NCI-H2029 (cell line): Measurements from ENCODE around the gene ERBB3.
"Not testable (repeated sequence)": the region's sequence is repeated elsewhere in the genome, so short reads cannot be mapped to it uniquely, and the experiment has no call there.

ENCODE experiments used
- DNase-seq: peaks from one replicate; lab custom pipeline; 2025; lab: John Stamatoyannopoulos, UW

ERBB3 gene

DNA sequence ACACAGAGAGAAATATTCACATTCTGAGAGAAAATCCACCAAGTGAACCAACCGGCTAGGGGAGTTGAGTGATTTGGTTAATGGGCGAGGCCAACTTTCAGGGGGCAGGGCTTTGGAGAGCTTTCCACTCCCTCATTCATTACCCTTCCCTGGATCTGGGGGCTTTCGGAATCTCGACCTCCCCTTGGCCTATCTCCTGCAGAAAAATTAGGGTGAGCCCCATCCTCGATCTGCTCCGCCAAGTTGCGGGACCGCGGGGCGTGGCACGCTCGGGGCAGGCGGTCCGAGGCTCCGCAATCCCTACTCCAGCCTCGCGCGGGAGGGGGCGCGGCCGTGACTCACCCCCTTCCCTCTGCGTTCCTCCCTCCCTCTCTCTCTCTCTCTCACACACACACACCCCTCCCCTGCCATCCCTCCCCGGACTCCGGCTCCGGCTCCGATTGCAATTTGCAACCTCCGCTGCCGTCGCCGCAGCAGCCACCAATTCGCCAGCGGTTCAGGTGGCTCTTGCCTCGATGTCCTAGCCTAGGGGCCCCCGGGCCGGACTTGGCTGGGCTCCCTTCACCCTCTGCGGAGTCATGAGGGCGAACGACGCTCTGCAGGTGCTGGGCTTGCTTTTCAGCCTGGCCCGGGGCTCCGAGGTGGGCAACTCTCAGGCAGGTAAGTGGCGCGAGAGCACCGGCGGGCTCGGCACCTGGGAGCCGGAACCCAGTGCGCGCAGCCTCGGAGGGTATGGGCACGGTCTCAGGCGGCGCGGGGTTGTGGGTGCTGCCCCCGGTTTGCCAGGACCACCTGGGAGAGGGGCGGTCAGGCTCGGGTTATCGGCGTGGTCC lies at the start of gene ERBB3:
Gene ERBB3, plus strand, starts transcription at position 443 of the 833 bp plus-strand sequence. Its CDS starts 136 bp downstream, at position 579.
- peak; percentile 49 for DNase-seq

DNA sequence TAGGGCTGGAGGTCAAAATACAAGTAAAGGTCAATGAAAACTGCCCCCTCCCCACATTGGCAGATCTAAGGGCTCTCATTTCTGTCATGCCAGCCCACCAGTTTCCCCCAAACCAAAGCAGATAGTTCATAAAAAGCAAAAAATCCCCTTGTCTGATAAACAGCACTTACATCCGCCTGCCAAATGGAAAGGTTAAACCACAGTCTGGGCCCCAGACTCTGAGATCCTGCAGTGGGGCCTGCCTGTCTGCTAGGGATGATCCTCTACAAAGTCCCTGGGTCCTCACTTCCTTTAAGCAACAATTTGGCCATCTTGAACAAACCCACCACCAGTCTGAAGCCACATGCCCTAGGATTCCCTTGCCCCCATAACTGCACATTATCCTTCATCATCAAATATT lies 48.0 kb upstream of the ERBB3 start:
- no peak for DNase-seq

DNA sequence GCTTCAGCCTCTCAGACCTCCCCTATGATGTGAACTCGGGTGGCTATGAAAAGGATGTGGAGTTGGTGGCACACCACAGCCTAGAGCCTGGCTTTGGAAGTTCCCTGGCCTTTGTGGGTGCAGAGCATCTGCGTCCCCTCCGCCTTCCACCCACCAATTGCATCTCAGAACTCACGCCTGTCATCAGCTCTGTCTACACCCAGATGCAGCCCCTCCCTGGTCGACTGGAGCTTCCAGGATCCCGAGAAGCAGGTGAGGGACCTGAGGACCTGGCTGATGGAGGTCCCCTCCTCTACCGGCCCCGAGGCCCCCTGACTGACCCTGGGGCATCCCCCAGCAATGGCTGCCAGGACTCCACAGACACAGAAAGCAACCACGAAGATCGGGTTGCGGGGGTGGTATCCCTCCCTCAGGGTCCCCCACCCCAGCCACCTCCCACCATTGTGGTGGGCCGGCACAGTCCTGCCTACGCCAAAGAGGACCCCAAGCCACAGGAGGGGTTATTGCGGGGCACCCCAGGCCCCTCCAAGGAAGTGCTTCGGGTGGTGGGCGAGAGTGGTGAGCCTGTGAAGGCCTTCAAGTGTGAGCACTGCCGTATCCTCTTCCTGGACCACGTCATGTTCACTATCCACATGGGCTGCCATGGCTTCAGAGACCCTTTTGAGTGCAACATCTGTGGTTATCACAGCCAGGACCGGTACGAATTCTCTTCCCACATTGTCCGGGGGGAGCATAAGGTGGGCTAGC lies 45.2 kb upstream of the ERBB3 start:
- no peak for DNase-seq

DNA sequence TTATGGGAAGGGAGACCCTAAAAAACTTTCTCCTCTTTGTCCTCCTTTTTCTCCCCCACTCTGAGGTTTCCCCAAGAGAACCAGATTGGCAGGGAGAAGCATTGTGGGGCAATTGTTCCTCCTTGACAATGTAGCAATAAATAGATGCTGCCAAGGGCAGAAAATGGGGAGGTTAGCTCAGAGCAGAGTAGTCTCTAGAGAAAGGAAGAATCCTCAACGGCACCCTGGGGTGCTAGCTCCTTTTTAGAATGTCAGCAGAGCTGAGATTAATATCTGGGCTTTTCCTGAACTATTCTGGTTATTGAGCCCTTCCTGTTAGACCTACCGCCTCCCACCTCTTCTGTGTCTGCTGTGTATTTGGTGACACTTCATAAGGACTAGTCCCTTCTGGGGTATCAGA lies 42.8 kb upstream of the ERBB3 start:
- no peak for DNase-seq

DNA sequence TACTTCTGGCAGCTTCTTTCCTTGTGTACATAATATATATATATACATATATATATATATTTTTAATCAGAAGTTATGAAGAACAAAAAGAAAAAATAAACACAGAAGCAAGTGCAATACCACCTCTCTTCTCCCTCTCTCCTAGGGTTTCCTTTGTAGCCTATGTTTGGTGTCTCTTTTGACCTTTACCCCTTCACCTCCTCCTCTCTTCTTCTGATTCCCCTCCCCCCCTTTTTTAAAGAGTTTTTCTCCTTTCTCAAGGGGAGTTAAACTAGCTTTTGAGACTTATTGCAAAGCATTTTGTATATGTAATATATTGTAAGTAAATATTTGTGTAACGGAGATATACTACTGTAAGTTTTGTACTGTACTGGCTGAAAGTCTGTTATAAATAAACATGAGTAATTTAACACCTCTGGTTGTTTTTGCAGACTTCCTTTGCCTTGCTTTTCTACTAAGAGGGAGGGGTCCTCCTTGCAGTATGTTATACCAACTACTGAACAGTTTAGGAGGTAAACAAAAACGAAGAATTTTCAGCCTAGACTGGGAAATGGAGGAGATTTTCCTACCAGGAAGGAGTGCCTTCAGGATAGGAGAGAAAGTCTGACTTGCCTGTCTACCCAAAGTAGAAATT lies 41.8 kb upstream of the ERBB3 start:
- DNase-seq, result no peak

DNA sequence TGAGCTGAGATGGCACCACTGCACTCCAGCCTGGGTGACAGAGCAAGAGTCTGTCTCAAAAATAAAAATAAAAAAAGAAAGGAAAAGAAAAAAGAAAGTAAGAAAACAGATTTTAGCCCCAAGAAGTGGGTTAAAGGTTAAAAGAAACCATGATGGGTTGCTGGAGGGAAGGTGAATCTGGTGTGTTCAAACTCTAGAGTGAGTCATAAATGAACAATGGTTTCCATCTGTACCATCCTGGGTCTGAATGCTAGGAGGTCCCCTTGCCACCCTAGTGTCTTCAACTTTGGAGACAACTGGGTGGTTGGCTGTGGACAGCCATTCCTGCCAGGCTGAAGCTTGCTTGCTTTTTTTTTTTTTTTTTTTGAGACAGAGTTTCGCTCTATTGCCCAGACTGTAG lies 39.8 kb upstream of the ERBB3 start:
- DNase-seq, result no peak

DNA sequence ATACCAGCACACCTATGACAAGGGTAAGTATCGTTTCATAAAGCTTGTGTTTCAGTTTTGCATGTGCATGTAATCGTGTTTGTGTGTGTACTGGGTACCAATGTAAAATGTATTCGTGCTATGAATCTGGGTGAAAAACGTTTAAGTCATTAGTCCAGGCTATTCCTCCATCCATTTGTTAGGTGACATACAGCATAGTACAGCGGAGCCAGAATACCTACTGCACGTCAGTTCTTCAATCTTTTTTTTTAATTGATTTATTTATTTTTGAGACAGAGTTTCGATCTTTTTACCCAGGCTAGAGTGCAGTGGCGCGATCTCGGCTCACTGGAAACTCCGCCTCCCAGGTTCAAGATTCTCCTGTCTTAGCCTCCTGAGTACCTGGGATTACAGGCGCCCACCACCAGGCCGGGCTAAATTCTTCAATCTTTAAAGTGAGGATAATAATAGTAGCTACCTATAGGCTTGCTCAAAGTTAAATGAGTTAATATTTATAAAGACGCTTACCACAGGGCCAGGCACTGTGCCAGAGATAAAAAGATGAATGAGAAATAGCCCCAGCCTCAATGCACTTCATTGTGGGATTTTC lies 38.9 kb upstream of the ERBB3 start:
- peak; percentile 13 for DNase-seq

DNA sequence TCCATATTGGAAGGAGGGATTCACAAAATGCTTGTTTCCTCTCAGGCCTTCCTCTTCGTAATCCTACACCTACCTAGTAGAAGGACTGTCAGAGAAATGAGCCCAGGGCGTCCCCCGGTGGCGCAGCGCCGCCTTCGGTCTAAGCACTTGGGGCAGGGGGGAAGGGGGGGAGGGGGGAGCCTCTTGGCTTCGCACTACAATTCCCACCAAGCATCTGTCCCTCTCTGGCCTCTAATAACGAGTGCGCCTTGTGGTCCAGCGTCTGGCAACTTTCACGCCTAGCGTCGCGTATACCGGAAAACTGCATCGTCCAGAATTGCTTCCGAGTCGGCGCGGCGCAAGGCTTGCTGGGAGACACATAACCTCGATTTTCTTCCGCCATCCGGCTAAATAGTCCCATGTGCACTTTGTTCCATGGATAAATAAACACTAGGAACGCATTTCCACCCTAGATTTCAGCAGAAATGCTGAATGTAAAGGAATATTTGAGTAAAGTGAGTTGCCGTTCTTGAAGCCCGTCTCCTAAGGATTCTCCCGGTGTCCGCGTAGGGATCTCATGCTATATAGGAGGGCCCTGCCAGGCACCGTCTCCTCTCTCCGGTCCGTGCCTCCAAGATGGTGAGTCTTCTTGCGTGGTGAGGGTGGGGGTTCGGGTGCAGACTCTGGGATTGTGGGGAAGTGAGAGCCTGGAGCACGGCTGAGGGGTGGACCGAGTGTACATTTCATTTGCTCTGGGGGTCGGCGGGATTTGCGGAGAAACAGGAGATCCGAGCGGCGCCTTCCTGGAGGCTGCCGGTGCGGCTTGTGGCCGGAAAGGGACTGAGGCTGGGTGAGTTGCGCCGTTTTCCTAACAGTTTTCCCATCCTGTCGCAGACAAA lies 38.2 kb upstream of the ERBB3 start, which contains the start of gene RPS26:
Gene RPS26, plus strand, starts transcription at position 367 of the 878 bp plus-strand sequence. Its CDS starts 249 bp downstream, at position 616.
- DNase-seq, result peak; percentile 99

DNA sequence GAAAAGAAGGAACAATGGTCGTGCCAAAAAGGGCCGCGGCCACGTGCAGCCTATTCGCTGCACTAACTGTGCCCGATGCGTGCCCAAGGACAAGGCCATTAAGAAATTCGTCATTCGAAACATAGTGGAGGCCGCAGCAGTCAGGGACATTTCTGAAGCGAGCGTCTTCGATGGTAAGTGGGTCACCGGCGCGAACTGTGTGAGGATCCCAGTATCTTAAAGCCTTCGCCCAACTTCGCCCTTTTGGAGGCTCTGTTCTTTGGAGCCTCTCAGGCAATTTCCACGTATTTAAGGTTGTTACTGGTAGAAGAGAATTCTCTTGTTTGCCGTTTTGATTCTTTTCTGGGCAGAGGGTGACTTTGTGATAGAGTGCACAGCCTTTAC lies 37.5 kb upstream of the ERBB3 start:
- not testable (repeated sequence) for DNase-seq

DNA sequence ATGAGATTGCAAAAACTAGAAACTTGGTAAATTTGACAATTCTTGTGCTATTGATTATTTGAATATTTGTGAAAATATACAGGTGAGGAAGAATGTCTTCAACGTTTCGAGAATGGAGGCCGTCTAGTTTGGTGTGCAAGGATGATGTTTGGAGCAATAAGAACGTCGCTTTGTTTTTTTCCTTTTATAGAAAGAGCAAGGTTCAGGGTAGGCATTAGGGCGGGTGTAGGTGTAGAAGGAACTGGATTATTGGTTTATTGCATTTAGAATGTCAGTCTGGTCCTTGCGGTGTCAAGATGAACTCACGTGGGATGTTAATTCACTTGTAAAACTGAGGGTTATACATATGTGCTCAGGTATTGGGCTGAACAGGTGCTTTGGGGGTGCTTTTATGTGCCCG lies 37.1 kb upstream of the ERBB3 start:
- DNase-seq, result no peak

DNA sequence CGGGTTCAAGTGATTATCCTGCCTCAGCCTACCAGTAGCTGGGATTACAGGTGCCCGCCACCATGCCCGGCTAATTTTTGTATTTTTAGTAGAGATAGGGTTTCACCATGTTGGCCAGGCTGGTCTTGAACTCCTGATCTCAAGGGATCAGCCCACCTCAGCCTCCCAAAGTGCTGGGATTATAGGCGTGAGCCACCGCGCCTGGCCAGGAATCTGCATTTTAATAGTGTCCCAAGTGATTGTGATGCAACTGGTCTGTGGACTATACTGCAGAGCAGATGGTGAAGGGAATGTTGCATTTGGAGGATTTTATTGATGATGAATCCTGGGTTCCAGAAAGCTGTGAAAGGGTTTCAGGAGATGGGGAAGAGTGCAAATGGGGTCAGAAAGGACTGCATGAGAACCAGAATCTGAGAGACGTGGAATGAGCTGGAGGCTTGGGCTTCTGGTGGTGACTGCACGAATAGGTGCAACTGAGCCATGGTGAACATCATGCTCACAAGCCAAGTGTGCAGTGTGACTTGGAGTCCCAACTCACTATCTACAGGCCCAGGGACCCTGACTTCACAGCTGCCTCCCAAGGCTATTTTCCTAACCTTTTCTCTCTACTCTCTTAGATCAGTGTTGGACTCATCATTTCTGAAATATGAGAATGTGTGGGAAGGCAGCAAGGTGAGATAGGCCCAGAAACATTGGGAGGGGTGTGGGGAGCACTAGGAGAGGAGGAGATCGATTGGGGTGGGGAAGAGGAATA lies 33.8 kb upstream of the ERBB3 start:
- no peak for DNase-seq

DNA sequence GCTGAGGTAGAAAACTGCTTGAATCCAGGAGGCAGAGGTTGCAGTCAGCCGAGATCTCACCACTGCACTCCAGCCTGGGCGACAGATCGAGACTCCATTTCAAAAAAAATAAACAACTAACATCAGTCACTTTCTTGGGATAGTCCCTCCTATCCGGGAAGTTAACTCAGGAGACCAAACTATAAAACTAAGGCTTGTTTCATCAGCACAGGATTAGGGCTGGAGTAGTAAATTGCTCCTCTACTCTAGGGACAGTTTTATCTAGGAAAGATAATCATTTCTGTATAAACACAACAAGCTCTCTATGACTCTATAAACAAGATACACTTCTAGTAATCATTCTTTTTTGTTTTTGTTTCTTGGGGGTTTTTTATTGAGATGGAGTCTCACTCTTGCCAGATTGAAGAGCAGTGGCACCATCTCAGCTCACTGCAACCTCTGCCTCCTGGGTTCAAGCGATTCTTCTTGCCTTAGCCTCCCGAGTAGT lies 26.5 kb upstream of the ERBB3 start:
- no peak for DNase-seq

DNA sequence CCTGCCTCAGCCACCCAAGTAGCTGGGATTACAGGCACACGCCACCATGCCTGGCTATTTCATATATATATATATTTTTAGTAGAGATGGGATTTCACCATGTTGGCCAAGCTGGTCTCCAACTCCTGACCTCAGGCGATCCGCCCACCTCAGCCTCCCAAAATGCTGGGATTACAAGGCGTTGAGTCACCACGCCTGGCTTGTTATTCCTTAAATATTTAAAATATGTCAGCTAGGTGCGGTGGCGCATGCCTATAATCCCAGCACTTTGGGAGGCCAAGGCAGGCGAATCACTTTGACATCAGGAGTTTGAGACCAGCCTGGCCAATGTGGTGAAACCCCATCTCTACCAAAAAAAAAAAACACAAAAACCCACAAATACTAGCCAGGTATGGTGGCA lies 20.0 kb upstream of the ERBB3 start:
- not testable (repeated sequence) for DNase-seq

DNA sequence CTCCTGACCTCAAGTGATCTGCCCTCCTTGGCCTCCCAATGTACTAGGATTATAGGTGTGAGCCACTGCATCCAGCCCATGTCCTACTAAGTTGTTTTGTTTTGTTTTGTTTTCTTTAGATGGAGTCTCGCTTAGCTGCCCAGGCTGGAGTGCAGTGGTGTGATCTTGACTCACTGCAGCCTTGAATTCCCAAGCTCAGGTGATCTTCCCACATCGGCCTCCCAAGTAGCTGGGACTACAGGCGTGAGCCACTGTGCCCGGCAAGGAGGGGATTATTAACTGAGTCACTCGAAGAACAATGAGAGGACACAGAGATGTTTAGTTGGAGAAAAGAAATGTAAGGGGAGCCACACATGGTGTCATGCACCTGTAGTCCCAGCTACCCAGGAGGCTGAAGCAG lies 18.0 kb upstream of the ERBB3 start:
- no peak for DNase-seq

DNA sequence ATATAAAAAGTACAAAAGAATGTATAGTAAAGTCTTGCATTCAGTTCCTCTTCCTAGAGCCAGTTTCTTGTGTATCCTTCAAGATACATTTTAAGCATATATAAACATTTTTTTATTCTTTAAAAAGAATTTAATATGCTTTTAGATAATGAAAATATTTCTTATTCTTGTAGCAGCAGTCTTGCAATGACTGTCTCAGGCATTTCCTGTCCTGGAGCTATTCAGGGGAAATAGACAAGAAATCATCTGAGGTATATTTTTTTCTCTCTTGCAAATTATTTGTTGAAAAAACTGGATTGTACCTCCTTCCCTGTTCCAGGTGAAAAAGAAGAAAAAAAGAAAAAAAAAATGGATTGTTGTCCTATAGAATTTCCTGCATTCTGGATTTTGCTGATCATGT lies 17.0 kb upstream of the ERBB3 start:
- DNase-seq, result no peak

DNA sequence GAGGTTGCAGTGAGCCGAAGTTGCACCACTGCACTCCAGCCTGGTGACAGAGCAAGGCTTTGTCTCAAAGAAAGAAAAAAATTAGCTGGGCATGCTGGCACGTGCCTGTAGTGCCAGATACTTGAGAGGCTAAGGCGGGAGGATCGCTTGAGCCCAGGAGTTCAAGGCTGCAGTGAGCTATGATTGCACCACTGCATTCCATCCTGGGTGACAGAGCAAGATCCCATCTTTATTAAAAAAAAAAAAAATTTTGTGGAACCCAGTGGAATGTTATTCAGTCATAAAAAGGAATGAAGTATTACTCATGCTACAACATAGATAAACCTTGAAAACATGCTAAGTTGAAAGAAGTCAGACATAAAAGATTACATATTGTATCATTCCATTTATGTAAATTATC lies 8.3 kb upstream of the ERBB3 start:
- DNase-seq, result no peak

DNA sequence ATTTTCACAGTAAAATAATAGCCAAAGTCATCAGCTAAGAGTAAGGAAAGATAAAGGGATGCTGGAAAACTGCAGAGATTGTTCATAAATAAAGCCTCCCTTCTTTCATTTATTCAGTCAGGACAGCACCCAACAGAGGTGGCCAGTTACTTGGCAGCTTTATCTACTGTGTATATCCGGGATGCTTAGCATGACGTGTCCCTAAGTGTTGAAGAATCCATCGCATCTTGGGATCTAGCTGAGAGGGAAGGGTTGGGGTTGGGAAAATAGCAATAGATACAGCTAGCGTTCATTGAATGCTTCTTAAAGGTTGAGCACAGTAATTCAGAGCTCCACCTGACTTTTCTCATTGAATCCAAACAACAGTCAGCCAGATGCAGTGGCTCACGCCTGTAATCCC lies 5.6 kb upstream of the ERBB3 start:
- no peak for DNase-seq

DNA sequence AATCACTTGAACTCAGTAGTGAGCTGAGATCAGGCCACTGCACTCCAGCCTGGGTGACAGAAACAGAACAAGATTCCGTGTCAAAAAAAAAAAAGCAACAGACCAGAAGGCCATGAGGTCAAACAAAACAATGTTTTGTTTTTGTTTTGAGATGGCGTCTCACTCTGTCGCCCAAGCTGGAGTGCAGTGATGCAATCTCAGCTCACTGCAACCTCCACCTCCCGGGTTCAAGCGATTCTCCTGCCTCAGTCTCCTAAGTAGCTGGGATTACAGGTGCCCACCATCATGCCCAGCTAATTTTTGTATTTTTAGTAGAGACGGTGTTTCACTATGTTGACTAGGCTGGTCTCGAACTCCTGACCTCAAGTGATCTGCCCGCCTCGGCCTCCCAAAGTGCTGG lies 2.0 kb upstream of the ERBB3 start:
- DNase-seq, result not testable (repeated sequence)

DNA sequence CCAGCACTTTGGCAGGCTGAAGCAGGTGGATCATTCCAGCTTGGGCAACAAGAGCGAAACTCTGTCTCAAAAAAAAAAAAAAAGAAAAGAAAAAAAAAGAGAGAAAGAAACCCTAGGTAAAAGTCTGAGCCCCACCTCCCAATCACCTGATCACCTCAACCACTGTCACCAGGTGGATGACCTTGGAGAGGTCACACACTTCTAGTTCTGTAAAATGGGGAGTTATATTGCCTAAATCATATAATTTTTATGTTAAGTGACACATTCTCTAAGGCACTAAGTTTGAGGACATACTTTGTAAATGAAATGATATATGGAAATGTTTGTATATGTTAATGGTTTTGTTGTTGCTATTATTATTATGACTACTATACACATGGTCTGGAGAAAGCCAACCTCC lies 1.5 kb upstream of the ERBB3 start:
- DNase-seq, result no peak

DNA sequence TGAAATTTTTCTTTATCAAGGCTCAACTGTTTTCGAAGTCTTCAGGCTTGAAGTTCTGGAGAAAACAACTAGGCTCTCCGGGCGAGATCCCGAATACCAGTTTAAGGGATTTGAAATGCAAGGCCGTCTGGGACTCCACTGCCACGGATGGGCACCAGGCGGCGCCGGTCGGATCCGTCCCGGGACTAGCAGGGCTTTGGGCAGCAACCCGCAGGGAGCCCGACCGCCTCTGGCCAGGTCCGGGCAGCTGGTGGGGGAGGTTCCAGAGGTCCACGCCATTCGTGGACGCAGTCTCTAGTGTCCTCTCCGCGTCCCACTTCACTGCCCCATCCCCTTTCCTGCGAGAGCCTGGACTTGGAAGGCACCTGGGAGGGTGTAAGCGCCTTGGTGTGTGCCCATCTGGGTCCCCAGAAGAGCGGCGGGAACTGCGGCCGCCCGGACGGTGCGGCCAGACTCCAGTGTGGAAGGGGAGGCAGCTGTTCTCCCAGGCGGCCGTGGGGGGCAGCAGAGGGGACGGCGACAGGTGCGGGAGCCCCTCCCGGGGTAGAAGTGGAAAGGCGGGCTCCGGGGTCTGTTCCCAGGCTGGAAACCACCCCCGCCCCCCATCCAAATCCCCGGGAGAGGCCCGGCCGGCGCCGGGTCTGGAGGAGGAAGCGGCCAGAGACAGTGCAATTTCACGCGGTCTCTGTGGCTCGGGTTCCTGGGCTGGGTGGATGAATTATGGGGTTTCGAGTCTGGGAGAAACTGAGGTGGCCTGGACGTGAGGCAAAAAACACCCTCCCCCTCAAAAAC lies 838 bp upstream of the ERBB3 start:
- peak; percentile 30 for DNase-seq
